ENCODE results near the gene PRR35.

- TF ChIP-seq POLR2AphosphoS5 (IDR thresholded peaks at IDR 0.05), result no peak
- TF ChIP-seq POLR2A (IDR thresholded peaks at IDR 0.05), result no peak
- no peak for TF ChIP-seq CTCF (IDR thresholded peaks at IDR 0.05)
Observed at GRCh38 chr16:615122-615521, 54.9 kb downstream of the PRR35 start.

Data from stomach (tissue), 4 donors.